Measurements from ENCODE around the gene RNU2-63P. TPM values are rescaled to one million over a fixed set of nuclear protein-coding genes. Genes with fewer than 3 reads are reported as not detected.

Gene RNU2-63P
- polyA plus RNA-seq, 1 of the 3 experiments (the other 2 are of a cell fraction): not detected

DNA sequence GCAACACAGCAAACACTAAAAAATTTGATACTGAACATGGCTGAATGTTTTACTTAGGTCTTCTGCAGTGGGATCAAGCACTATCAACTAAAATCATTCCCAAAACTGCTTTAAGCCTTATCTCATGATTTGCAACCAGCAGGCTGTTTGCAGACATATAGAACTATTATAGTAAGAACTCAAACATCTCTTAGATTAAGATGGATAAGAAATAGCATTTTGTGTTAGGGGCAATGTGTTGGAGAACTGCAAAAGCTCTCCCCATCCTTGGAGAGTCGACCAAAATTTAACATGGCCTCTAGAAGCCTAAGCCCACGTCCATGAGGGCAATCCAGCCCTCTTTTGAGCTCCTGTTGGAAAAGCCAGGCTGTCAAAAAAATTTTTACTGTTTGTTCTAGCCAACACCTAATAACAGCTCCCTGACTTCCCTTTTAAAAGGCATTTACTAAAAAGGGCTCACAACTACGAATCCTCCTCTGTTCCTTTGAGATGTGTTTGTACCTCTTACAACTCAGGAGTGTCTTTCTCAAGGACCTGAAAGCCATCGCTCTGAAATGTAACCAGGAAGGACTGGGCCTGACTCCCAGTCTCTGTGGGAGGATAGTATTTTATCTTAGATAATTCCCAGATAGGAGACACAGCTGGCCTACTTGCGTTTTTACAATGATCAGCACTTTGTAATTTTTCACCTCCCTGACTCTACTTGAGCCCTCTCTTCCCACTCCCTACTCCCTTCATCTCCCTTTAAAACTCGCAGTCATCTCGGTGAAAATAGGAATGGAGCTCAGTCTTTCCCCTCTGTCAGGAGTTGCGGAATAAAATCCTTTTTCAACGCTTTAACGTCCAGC is 37.8 kb upstream of the RNU2-63P start:
- peak overlapping the region; percentile 14 to 85; a peak in 2 of 4 replicates for H3K27ac ChIP-seq (ENCODE audit: low read depth in 2 of 2, low read length in 1 of 2)
- H2AFZ ChIP-seq (ENCODE audit: low read depth): no peak overlapping the region
- H3F3A ChIP-seq (replicated peaks; ENCODE audit: insufficient read depth): peaks cover 8% of the 10 kb centered on the region
- peaks cover 64% of the 10 kb centered on the region for H3K79me2 ChIP-seq (ENCODE audit: insufficient read depth)
- DNase-seq: no peak
- H3K4me1 ChIP-seq (ENCODE audit: control insufficient read depth in 1 of 2, insufficient read depth in 2 of 2, low read depth in 1 of 2, low read length in 1 of 2): peaks cover 15% of the 10 kb centered on the region in 2 experiments
- peak overlapping the region; percentile 92 for H3K4me2 ChIP-seq
- peaks cover 18% of the 10 kb centered on the region; the same call in 1 of the 2 replicates for H4K20me1 ChIP-seq (ENCODE audit: insufficient read depth)
- H3K36me3 ChIP-seq (replicated peaks in 1 of 2; ENCODE audit: control insufficient read depth in 1 of 2, insufficient read depth in 2 of 2, low read length in 1 of 2): peaks cover 17 to 43% of the 10 kb centered on the region in 2 experiments
- ChIA-PET CTCF (interaction anchor here (1.0 to 1.2 kb wide), 5 partner anchors 7 to 400 kb away, joined by 3 to 8 read pairs (median 3); no protein-coding TSS in a partner anchor), POLR2A (interaction anchor here (0.7 to 1.2 kb wide), 3 partner anchors 8 to 37 kb away, joined by 3 to 4 read pairs (median 4); no protein-coding TSS in a partner anchor)
- no peak for TF ChIP-seq GATA2 (CRISPR knock-in tag; IDR thresholded peaks at IDR 0.05)
- TF ChIP-seq PBX3 (IDR thresholded peaks at IDR 0.05): no peak
- no peak for TF ChIP-seq TEAD4 (IDR thresholded peaks at IDR 0.05; ENCODE audit: borderline replicate concordance, insufficient read depth)
- H3K9me2 ChIP-seq: no peaks in the 10 kb centered on the region
- 33% methylated on average over 10 of the region's 10 CpGs for WGBS (ENCODE audit: low lambda C conversion rate)
- no peaks in the 10 kb centered on the region for H3K27me3 ChIP-seq (ENCODE audit: insufficient read depth)
- no peaks in the 10 kb centered on the region for H3K9me3 ChIP-seq
- H3K4me3 ChIP-seq (ENCODE audit: low read depth in 2 of 2, low read length in 1 of 2): peak overlapping the region; percentile 69 to 85
- peak overlapping the region; percentile 99 for H3K9ac ChIP-seq

- TF ChIP-seq EP300 (IDR thresholded peaks at IDR 0.05; ENCODE audit: borderline replicate concordance in 1 of 2, low read depth in 1 of 2, low read length in 1 of 2) (no peak), EZH2phosphoT487 (IDR thresholded peaks at IDR 0.05; ENCODE audit: borderline replicate concordance, low read depth) (no peak), NRF1 (IDR thresholded peaks at IDR 0.05; ENCODE audit: low read depth, low read length) (no peak), PBX3 (IDR thresholded peaks at IDR 0.05) (no peak), FOXJ3 (CRISPR knock-in tag; IDR thresholded peaks at IDR 0.05) (no peak)
- TF ChIP-seq, protein P1, sequence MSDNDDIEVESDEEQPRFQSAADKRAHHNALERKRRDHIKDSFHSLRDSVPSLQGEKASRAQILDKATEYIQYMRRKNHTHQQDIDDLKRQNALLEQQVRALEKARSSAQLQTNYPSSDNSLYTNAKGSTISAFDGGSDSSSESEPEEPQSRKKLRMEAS (IDR thresholded peaks at IDR 0.05; ENCODE audit: low read depth): no peak
- Histone ChIP-seq H3K9me3 (no peaks in the 10 kb centered on the region), H3K4me2 (peak overlapping the region; percentile 92), H3K4me1 (ENCODE audit: control insufficient read depth in 1 of 2, insufficient read depth in 2 of 2, low read depth in 1 of 2, low read length in 1 of 2) (peaks cover 15% of the 10 kb centered on the region in 2 experiments), H3K9ac (no peak overlapping the region), H3K4me3 (ENCODE audit: low read depth in 2 of 2, low read length in 1 of 2) (peak overlapping the region in 1 of 2 experiments; percentile 85; a peak in 1 of 4 replicates), H3K27ac (ENCODE audit: low read depth in 2 of 2, low read length in 1 of 2) (no peak overlapping the region), H2AFZ (ENCODE audit: low read depth) (no peak overlapping the region), H3F3A (replicated peaks; ENCODE audit: insufficient read depth) (peaks cover 8% of the 10 kb centered on the region), H3K79me2 (ENCODE audit: insufficient read depth) (peaks cover 72% of the 10 kb centered on the region), H3K27me3 (ENCODE audit: insufficient read depth) (no peaks in the 10 kb centered on the region), H3K9me2 (no peaks in the 10 kb centered on the region), H4K20me1 (ENCODE audit: insufficient read depth) (peaks cover 18% of the 10 kb centered on the region; the same call in 1 of the 2 replicates), H3K36me3 (replicated peaks in 1 of 2; ENCODE audit: control insufficient read depth in 1 of 2, insufficient read depth in 2 of 2, low read length in 1 of 2) (peaks cover 17 to 50% of the 10 kb centered on the region in 2 experiments)
- ChIA-PET POLR2A (no interaction called here), CTCF (interaction anchor here (1.0 kb wide), 1 partner anchor 107 kb away, joined by 3 read pairs; no protein-coding TSS in a partner anchor)
- DNase-seq: no peak
- 79% methylated on average over 1 of the region's 1 CpG for WGBS (ENCODE audit: low lambda C conversion rate)
Measured at GRCh38 chr2:88053296-88053695, 36.9 kb upstream of the RNU2-63P start.

Data from SK-N-SH (cell line).